Measurements from ENCODE around the gene CST4. TPM values are rescaled to one million over a fixed set of nuclear protein-coding genes. Genes with fewer than 3 reads are reported as not detected.

Gene CST4
- total and polyA plus RNA-seq, 10 of the 15 experiments (the other 5 are each of a cell fraction or from before 2014, with no cell fraction given): not detected

DNA sequence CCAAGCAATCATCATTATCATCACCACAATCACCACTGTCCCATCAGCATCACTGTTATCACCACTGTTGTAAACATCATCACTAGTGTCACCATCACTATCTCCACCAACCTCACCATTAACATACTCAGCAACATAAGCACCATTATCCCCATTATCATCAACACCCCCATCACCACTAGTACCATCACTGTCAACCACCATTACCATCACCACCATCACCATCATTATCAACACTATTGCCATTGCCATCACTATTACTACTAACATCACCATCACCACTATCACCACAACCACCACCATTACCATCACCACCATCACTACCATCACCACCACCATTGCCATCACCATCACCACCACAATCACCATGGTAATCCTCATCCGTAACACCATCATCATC, 19.5 kb downstream of the CST4 start:
- POLR2A ChIA-PET: no interaction called here
- intact Hi-C loops (cut with micrococcal nuclease; ENCODE audit: unreplicated experiment) (loop anchor here (2.0 to 5.0 kb wide), 2 partner anchors 227 to 327 kb away; no protein-coding TSS in a partner anchor), in situ Hi-C loops (cut with MboI) (no loop called here)
- TF ChIP-seq HDAC6 (IDR thresholded peaks at IDR 0.05; ENCODE audit: unreplicated experiment): no peak
- RAD21 ChIA-PET (ENCODE audit: unreplicated experiment): no interaction called here
- Histone ChIP-seq H3K27ac (ENCODE audit: control insufficient read depth, insufficient read depth) (no peak overlapping the region), H3K36me3 (ENCODE audit: control insufficient read depth in 2 of 2, insufficient read depth in 2 of 2, low read length in 1 of 2) (no peaks in the 10 kb centered on the region), H3K4me1 (ENCODE audit: control insufficient read depth, insufficient read depth, low read length) (no peaks in the 10 kb centered on the region), H3K9ac (ENCODE audit: control insufficient read depth, insufficient read depth, low read length) (no peak overlapping the region), H3K4me2 (ENCODE audit: control insufficient read depth, insufficient read depth) (no peak overlapping the region), H3K9me3 (replicated peaks; ENCODE audit: control insufficient read depth, insufficient read depth, low read length) (no peaks in the 10 kb centered on the region), H3K4me3 (no peak overlapping the region), H3K27me3 (replicated peaks in 1 of 2; ENCODE audit: control insufficient read depth in 2 of 2, insufficient read depth in 2 of 2, low read length in 1 of 2) (no peaks in the 10 kb centered on the region), H4K20me1 (ENCODE audit: control insufficient read depth, insufficient read depth) (no peaks in the 10 kb centered on the region), H3K79me2 (ENCODE audit: control insufficient read depth, insufficient read depth, low read length) (no peaks in the 10 kb centered on the region), H2AFZ (ENCODE audit: control insufficient read depth, low read depth, low read length) (no peak overlapping the region)
- FAIRE-seq (no peak), DNase-seq (ENCODE audit: low read depth, low spot score) (no peak), ATAC-seq (no peak)
- 93% methylated on average over 1 of the region's 1 CpG for whole genome bisulfite sequencing (ENCODE audit: insufficient coverage, insufficient replicate concordance, low lambda C conversion rate, missing lambda C conversion rate)
- SMC1A ChIA-PET (ENCODE audit: uncharacterized antibody, unreplicated experiment): no interaction called here
- no TSS peak for BruUV-seq (replicated peaks)
- CTCF ChIA-PET: interaction anchor here (1.1 to 1.5 kb wide), 2 partner anchors 15 to 16 kb away, joined by 3 read pairs; no protein-coding TSS in a partner anchor

DNA sequence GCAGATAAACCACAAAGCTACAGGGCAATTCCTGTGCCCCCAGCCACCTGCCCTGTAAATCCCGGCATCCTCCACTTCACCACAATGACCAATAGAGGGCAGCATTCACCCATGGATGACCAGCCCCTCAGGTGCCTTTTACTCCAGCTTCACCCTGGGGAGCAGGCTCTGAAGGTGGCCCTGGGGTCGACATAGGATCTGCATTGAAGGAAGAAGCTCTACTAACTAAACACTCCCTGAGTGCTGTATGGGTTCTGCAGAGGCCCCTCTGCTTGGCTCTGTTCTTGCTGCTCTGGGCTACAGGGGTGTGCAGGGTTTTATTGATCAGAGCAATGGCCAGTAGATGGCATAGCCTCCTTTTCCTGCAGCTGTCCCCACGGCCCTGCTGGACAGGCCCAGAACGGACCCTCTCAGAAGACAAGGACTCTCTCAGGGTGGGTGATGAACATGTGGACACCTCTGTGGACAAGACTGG, 20.3 kb downstream of the CST4 start:
- H3K36me3 ChIP-seq (ENCODE audit: control insufficient read depth in 2 of 2, insufficient read depth in 2 of 2, low read length in 1 of 2): no peaks in the 10 kb centered on the region
- DNase-seq (ENCODE audit: low read depth, low spot score): no peak
- H2AFZ ChIP-seq (ENCODE audit: control insufficient read depth, low read depth, low read length): no peak overlapping the region
- RAD21 ChIA-PET (ENCODE audit: unreplicated experiment): no interaction called here
- no TSS peak for BruUV-seq (replicated peaks)
- FAIRE-seq: no peak
- H3K9me3 ChIP-seq (replicated peaks; ENCODE audit: control insufficient read depth, insufficient read depth, low read length): no peaks in the 10 kb centered on the region
- H3K4me2 ChIP-seq (ENCODE audit: control insufficient read depth, insufficient read depth): no peak overlapping the region
- SMC1A ChIA-PET (ENCODE audit: uncharacterized antibody, unreplicated experiment): interaction anchor here (1.2 kb wide), 1 partner anchor 43 kb away, joined by 3 read pairs; no protein-coding TSS in a partner anchor
- H3K4me1 ChIP-seq (ENCODE audit: control insufficient read depth, insufficient read depth, low read length): no peaks in the 10 kb centered on the region
- H3K9ac ChIP-seq (ENCODE audit: control insufficient read depth, insufficient read depth, low read length): no peak overlapping the region
- no peaks in the 10 kb centered on the region for H3K27me3 ChIP-seq (replicated peaks in 1 of 2; ENCODE audit: control insufficient read depth in 2 of 2, insufficient read depth in 2 of 2, low read length in 1 of 2)
- intact Hi-C loops (cut with micrococcal nuclease; ENCODE audit: unreplicated experiment): loop anchor here (2.0 to 5.0 kb wide), 2 partner anchors 226 to 328 kb away; no protein-coding TSS in a partner anchor
- in situ Hi-C loops (cut with MboI): no loop called here
- H3K27ac ChIP-seq (ENCODE audit: control insufficient read depth, insufficient read depth): no peak overlapping the region
- TF ChIP-seq RUNX3 (IDR thresholded peaks at IDR 0.05; ENCODE audit: low read length) (peak; percentile 68), HCFC1 (IDR thresholded peaks at IDR 0.05; ENCODE audit: low read length) (no peak), YY1 (IDR thresholded peaks at IDR 0.05; ENCODE audit: low read depth, low read length) (0 out of 2 replicates have a peak, but pooled peaks have one; percentile 21), CEBPB (IDR thresholded peaks at IDR 0.05; ENCODE audit: borderline replicate concordance in 1 of 2, low read depth in 2 of 2, low read length in 2 of 2) (no peak), MYC (IDR thresholded peaks at IDR 0.05; ENCODE audit: insufficient read depth, insufficient read length, insufficient replicate concordance, low read length, severe bottlenecking) (no peak), RAD21 (IDR thresholded peaks at IDR 0.05; ENCODE audit: insufficient read depth, low read depth, low read length) (peak; percentile 81), SMC3 (IDR thresholded peaks at IDR 0.05; ENCODE audit: borderline replicate concordance, low read length) (peak; percentile 36; the same call in 1 of the 2 replicates), TAF1 (IDR thresholded peaks at IDR 0.05; ENCODE audit: borderline replicate concordance, low read depth, low read length) (no peak), ASH2L (IDR thresholded peaks at IDR 0.05; ENCODE audit: borderline replicate concordance, low read depth) (no peak)
- TF ChIP-seq, protein P1, sequence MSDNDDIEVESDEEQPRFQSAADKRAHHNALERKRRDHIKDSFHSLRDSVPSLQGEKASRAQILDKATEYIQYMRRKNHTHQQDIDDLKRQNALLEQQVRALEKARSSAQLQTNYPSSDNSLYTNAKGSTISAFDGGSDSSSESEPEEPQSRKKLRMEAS (IDR thresholded peaks at IDR 0.05; ENCODE audit: low read depth, low read length): no peak
- TF ChIP-seq, protein P2, sequence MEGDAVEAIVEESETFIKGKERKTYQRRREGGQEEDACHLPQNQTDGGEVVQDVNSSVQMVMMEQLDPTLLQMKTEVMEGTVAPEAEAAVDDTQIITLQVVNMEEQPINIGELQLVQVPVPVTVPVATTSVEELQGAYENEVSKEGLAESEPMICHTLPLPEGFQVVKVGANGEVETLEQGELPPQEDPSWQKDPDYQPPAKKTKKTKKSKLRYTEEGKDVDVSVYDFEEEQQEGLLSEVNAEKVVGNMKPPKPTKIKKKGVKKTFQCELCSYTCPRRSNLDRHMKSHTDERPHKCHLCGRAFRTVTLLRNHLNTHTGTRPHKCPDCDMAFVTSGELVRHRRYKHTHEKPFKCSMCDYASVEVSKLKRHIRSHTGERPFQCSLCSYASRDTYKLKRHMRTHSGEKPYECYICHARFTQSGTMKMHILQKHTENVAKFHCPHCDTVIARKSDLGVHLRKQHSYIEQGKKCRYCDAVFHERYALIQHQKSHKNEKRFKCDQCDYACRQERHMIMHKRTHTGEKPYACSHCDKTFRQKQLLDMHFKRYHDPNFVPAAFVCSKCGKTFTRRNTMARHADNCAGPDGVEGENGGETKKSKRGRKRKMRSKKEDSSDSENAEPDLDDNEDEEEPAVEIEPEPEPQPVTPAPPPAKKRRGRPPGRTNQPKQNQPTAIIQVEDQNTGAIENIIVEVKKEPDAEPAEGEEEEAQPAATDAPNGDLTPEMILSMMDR (IDR thresholded peaks at IDR 0.05 in 2 of 3, conservative IDR thresholded peaks at IDR 0.05 in 1 of 3; ENCODE audit: control insufficient read depth in 2 of 3, extremely low read depth in 1 of 3, insufficient read depth in 1 of 3, low read depth in 3 of 3, low read length in 3 of 3): peak; percentile 73 to 83 (median 79)
- WGBS (ENCODE audit: insufficient coverage, insufficient replicate concordance, low lambda C conversion rate, missing lambda C conversion rate): 0% methylated on average over 4 of the region's 4 CpGs
- CTCF ChIA-PET: interaction anchor here (0.6 to 1.5 kb wide), 4 partner anchors 11 to 452 kb away, joined by 3 to 4 read pairs (median 3); no protein-coding TSS in a partner anchor
- POLR2A ChIA-PET: no interaction called here
- H3K4me3 ChIP-seq: no peak overlapping the region
- H3K79me2 ChIP-seq (ENCODE audit: control insufficient read depth, insufficient read depth, low read length): no peaks in the 10 kb centered on the region
- ATAC-seq: peak; percentile 96
- no peaks in the 10 kb centered on the region for H4K20me1 ChIP-seq (ENCODE audit: control insufficient read depth, insufficient read depth)

Data from GM12878 (cell line).